ENCODE data around the gene DTX4.

GRCh38 chr11:59180907-59181306 lies 9.0 kb downstream of the DTX4 start:
- TF ChIP-seq CTCF (IDR thresholded peaks at IDR 0.05) (no peak), POLR2A (IDR thresholded peaks at IDR 0.05) (no peak)

Data from testis (tissue), 2 donors.